ENCODE measurements around the gene CPXM2.

CPXM2 gene

DNA sequence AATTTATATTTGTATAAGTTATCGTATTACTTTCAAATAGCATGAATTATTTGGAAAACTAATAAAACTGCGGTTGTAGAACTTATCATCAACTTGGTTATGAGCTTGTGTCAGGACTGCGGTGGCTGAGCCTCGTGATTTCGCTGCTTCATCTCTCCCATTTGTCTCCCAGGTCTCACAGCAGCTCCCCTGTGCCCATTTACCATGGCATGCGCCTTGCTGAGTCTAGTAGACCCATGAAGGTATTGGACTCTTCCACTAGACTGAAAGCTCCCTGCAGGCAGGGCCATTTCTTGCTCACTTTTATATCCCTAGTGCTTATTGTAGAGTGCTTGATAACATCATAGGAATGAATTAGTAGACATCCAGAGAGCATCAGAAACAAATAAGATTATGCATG, 53.9 kb downstream of the CPXM2 start:
- no peak overlapping the region for H3K4me3 ChIP-seq
- H4K20me1 ChIP-seq: no peaks in the 10 kb centered on the region; a peak in 1 of 22 replicates
- 0 out of 22 replicates have a peak, but pooled peaks cover 0 to 4% (median 0%) of the 10 kb centered on the region in 11 experiments for H3K27me3 ChIP-seq
- H3K4me2 ChIP-seq: no peak overlapping the region
- H3K9ac ChIP-seq: no peak overlapping the region
- no peak for TF ChIP-seq Cebpa-rat (IDR thresholded peaks at IDR 0.05)
- H3K9me3 ChIP-seq (replicated peaks in 1 of 11): no peaks in the 10 kb centered on the region
- H3K36me3 ChIP-seq: no peaks in the 10 kb centered on the region
- H3K4me1 ChIP-seq: peaks cover 0 to 9% (median 7%) of the 10 kb centered on the region in 10 experiments; a peak in 10 of 20 replicates
- no peak overlapping the region for H3K27ac ChIP-seq

DNA sequence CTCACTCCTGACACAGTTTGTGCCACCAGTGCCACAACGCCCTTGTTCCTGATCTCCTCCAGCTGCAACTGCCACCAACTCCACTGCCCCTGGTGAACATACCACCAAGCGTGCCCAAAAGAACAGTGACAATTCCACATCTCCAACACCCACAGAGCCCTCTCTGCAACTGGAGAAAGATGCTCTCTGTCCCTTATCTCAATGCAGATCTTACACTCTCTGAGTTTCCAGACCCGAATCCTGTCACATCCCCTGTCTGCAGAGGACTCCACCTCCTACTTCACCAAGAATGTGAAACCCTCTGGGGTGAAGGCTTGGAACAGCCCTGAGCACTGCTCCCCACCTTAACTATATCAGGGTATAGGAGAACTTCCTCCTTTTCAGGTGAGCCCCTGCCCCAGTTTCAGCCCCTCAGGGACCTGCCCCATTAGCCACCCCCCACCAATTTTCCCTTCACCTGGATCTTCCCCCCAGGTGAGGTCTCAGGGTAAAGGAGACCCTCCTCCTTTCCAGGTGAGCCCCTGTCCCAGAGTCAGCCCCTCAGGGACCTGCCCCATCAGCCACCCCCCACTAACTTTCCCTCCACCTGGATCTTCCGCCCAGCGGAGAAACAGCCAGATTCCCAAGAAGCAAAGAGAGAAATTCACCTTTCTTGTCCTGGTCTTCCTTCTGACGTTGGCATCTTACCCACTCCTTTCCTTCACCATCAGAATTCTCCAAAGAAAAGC, 55.0 kb downstream of the CPXM2 start:
- Histone ChIP-seq H3K4me1 (peaks cover 0 to 9% (median 7%) of the 10 kb centered on the region in 10 experiments; a peak in 10 of 20 replicates), H3K9ac (no peak overlapping the region), H3K27ac (no peak overlapping the region), H3K4me3 (no peak overlapping the region), H4K20me1 (no peaks in the 10 kb centered on the region; a peak in 1 of 22 replicates), H3K36me3 (no peaks in the 10 kb centered on the region), H3K27me3 (0 out of 22 replicates have a peak, but pooled peaks cover 0 to 4% (median 0%) of the 10 kb centered on the region in 11 experiments), H3K4me2 (no peak overlapping the region), H3K9me3 (replicated peaks in 1 of 11) (no peaks in the 10 kb centered on the region)
- TF ChIP-seq Cebpa-rat (IDR thresholded peaks at IDR 0.05): no peak

DNA sequence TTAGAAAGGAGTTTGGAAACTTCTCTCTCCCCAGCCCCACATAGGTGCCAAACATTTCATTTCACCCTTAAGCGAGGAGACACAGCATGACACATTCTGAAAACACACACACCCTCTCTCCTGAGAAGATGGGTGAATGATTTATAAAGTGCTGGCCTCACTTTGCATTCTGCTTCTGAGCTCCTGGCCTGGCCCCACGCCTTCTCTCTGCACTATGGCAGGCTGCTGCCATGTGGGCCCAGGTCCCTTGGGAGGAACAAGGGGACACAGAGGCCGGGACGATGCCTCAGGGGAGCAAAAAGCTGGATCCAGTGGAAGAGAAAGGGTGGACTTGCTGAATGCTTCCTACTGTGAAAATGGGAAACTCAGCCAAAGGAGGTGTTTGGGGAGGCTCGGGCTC, 56.0 kb downstream of the CPXM2 start:
- H3K9ac ChIP-seq: no peak overlapping the region
- H4K20me1 ChIP-seq: no peaks in the 10 kb centered on the region; a peak in 1 of 22 replicates
- H3K27ac ChIP-seq: no peak overlapping the region
- H3K4me3 ChIP-seq: no peak overlapping the region
- TF ChIP-seq Cebpa-rat (IDR thresholded peaks at IDR 0.05): no peak
- H3K36me3 ChIP-seq: no peaks in the 10 kb centered on the region
- no peak overlapping the region for H3K4me2 ChIP-seq
- peaks cover 0 to 9% (median 7%) of the 10 kb centered on the region in 10 experiments; a peak in 10 of 20 replicates for H3K4me1 ChIP-seq
- no peaks in the 10 kb centered on the region for H3K9me3 ChIP-seq (replicated peaks in 1 of 11)
- 0 out of 22 replicates have a peak, but pooled peaks cover 0 to 4% (median 0%) of the 10 kb centered on the region in 11 experiments for H3K27me3 ChIP-seq

DNA sequence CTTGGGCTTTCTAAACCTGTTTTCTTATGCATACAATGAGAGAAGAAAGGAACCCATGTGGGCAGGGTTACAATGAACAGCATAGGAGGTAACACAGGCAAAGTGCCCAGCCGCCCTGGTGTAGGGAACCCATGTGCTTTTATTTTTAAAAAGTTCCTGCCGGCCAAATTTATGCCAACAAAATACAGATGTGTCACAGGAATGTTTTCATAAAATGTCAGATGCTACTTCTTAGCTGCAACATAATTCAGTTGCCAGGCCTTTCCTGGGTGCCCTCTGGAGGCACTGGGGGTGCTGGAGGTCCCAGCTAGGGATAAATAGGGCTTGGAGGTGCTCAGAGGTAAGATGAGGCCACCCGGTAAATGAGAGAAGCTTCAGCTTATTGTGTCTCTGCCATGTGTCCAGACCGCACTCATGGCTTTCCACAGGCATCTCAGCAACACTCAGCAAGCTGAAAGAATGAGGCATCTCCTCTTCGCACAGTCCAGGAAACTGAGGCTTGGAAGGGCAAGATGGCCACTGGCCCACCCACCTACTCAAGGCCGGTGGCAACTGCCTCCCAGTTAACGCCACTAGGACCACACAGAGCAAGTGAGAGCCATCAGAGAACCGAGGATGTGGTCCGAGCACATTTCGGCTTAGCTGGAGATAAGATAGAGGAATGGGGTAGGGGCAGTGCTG, 58.3 kb downstream of the CPXM2 start:
- 0 out of 22 replicates have a peak, but pooled peaks cover 0 to 4% (median 0%) of the 10 kb centered on the region in 11 experiments for H3K27me3 ChIP-seq
- no peak overlapping the region for H3K4me3 ChIP-seq
- H3K9ac ChIP-seq: no peak overlapping the region
- H3K36me3 ChIP-seq: no peaks in the 10 kb centered on the region
- TF ChIP-seq Cebpa-rat (IDR thresholded peaks at IDR 0.05): no peak
- no peak overlapping the region for H3K4me2 ChIP-seq
- H3K27ac ChIP-seq: no peak overlapping the region
- H3K4me1 ChIP-seq: peaks cover 0 to under 1% (median 0%) of the 10 kb centered on the region in 10 experiments; a peak in 3 of 20 replicates
- no peaks in the 10 kb centered on the region; a peak in 1 of 22 replicates for H4K20me1 ChIP-seq
- H3K9me3 ChIP-seq (replicated peaks in 1 of 11): peaks cover 1 to 8% (median 3%) of the 10 kb centered on the region in 11 experiments; a peak in 17 of 22 replicates

DNA sequence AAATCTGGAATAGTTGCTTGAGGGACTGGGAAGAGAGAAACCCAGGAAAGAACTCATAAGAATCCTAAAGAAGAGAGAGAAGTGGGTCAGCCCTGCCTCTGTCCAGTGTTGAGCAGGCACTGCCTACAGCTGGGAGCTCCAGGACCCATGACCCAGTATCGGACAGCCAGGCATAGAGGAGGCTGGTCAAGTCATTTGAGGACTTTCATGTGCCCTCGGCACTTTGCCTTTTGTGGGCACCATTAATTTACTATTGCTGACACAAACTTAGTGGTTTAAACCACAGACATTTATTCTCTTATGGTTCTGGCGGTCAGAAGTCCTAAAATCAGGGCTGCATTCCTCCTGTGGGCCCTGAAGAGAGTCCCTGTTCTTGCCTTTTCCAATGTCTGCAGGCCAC, 60.3 kb downstream of the CPXM2 start:
- Histone ChIP-seq H4K20me1 (no peaks in the 10 kb centered on the region; a peak in 1 of 22 replicates), H3K4me2 (no peak overlapping the region), H3K4me3 (no peak overlapping the region), H3K9ac (no peak overlapping the region), H3K36me3 (no peaks in the 10 kb centered on the region), H3K27ac (no peak overlapping the region), H3K9me3 (replicated peaks in 1 of 11) (peaks cover 9 to 17% (median 12%) of the 10 kb centered on the region in 11 experiments; a peak in 17 of 22 replicates), H3K4me1 (no peaks in the 10 kb centered on the region), H3K27me3 (0 out of 22 replicates have a peak, but pooled peaks cover 0 to 4% (median 0%) of the 10 kb centered on the region in 11 experiments)
- no peak for TF ChIP-seq Cebpa-rat (IDR thresholded peaks at IDR 0.05)

DNA sequence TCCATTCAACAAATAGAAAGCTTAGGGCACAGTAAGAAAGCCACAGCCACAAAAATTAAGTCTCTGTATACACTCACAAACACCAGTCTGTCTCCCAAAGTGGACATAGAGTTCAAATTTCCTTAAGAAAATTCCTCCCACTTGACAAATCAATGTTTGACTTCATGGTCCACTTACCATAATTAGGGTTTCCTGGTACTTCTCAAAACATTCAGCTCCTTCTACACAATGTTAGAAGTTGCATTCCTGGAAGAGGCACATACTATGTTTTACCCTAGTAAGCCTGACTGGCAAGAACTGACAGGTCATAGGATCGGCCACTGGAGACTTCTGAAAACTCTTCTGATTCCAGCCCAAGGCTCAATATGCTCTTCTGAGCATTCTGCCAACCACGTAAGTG, 70.5 kb downstream of the CPXM2 start:
- Histone ChIP-seq H3K27ac (no peak overlapping the region), H3K4me1 (no peaks in the 10 kb centered on the region), H4K20me1 (no peaks in the 10 kb centered on the region), H3K4me2 (no peak overlapping the region), H3K4me3 (no peak overlapping the region), H3K27me3 (no peaks in the 10 kb centered on the region), H3K9ac (no peak overlapping the region), H3K9me3 (replicated peaks in 1 of 11) (peaks cover 0 to 23% (median 10%) of the 10 kb centered on the region in 11 experiments; a peak in 14 of 22 replicates), H3K36me3 (no peaks in the 10 kb centered on the region)
- TF ChIP-seq Cebpa-rat (IDR thresholded peaks at IDR 0.05): no peak

DNA sequence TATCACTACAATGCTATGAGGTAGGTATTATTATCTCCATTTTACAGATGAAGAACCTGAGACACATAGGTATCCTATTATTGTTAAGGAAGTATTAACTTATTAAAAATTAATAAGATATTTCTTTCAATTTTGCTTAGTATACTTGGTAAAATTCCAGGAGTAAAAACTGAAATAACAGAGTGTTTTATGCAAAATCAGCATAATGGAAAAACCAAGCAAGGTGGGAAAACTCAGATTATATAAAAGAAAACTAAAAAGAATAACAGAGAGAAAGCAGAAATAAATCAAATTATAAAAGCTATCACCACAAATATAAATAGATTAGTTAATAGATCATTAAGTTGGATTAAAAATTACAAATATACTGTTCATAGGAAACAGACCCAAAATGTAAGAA, 82.0 kb downstream of the CPXM2 start:
- Histone ChIP-seq H3K27me3 (no peaks in the 10 kb centered on the region), H3K9me3 (replicated peaks in 1 of 11) (peaks cover 0 to 10% (median 6%) of the 10 kb centered on the region in 11 experiments; a peak in 7 of 22 replicates), H3K4me3 (no peak overlapping the region), H3K27ac (no peak overlapping the region), H4K20me1 (no peaks in the 10 kb centered on the region), H3K36me3 (no peaks in the 10 kb centered on the region), H3K9ac (no peak overlapping the region), H3K4me2 (no peak overlapping the region), H3K4me1 (peaks cover 0 to 21% (median 6%) of the 10 kb centered on the region in 10 experiments; a peak in 10 of 20 replicates)
- TF ChIP-seq Cebpa-rat (IDR thresholded peaks at IDR 0.05): no peak

DNA sequence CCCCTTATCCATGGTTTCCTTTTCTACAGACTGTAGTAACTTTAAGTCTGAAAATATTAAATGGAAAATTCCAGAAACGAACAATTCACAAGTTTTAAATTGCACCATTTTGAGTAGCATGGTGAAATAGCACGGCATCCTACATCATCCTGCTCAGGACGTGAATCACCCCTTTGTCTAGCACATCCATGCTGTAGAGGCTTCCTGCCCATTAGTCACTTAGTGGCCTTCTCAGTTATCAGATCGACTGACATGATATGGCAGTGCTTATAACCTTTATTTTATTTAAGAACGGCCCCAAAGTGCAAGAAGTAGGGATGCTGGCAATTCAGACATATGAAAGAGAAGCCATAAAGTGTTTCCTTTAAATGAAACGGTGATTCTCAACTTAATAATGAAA, 82.7 kb downstream of the CPXM2 start:
- Histone ChIP-seq H3K9me3 (replicated peaks in 1 of 11) (peaks cover 0 to 3% (median 2%) of the 10 kb centered on the region in 11 experiments; a peak in 7 of 22 replicates), H3K4me1 (peaks cover 0 to 21% (median 6%) of the 10 kb centered on the region in 10 experiments; a peak in 10 of 20 replicates), H3K4me3 (no peak overlapping the region), H3K36me3 (no peaks in the 10 kb centered on the region), H3K27ac (no peak overlapping the region), H3K4me2 (peak overlapping the region in 2 of 11 experiments; percentile 7 to 8; a peak in 2 of 22 replicates), H3K27me3 (no peaks in the 10 kb centered on the region), H3K9ac (no peak overlapping the region), H4K20me1 (no peaks in the 10 kb centered on the region)
- TF ChIP-seq Cebpa-rat (IDR thresholded peaks at IDR 0.05): no peak

DNA sequence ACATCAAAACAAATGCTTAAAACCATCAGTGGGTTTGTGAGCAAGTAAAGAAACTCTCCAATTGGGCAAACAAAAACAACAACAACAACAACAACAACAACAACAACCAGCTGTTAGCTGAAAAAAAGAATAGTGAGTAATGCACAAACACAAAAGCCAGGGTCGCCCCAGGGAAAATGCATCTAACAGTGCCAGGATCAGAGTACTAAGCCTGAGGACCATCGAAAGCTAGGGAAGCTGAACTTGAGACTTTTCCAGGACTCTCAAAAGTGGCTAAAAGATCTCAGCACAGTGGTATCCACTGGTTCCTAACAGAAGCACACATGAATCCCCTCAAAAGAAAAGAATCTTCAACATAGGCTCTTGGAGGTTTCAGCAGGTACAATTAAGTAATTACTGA, 83.3 kb downstream of the CPXM2 start:
- TF ChIP-seq Cebpa-rat (IDR thresholded peaks at IDR 0.05): no peak
- Histone ChIP-seq H3K4me2 (0 out of 22 replicates have a peak overlapping the region, but pooled peaks of 2 of the 11 experiments have one; percentile 4 to 8), H3K27ac (no peak overlapping the region), H3K4me3 (no peak overlapping the region), H3K9ac (no peak overlapping the region), H4K20me1 (no peaks in the 10 kb centered on the region), H3K27me3 (no peaks in the 10 kb centered on the region), H3K9me3 (replicated peaks in 1 of 11) (no peaks in the 10 kb centered on the region), H3K4me1 (peaks cover 0 to 21% (median 6%) of the 10 kb centered on the region in 10 experiments; a peak in 10 of 20 replicates), H3K36me3 (no peaks in the 10 kb centered on the region)
